Cardiac septum (tissue), 1 donor: ENCODE results near the gene SLC9A5. TPM values are rescaled to one million over a fixed set of nuclear protein-coding genes. Genes with fewer than 3 reads are reported as not detected.

Experiments
- DNase-seq: peaks from one replicate; pipeline ENCODE4 v3.0.0-alpha.2; 2020; ENCODE audit warnings: low spot score
- intact Hi-C: fragments of 100-400 bp; cut with DNase I; formaldehyde crosslinking; loops from one replicate; pipeline ENCODE4 v1.14.0; 2022
- long read RNA-seq: library from polyadenylated mRNA; unstranded; transcript quantifications from one replicate; pipeline ENCODE4 v2.0.0, GENCODE V29; 2021
- total RNA-seq: library from RNA; stranded (reverse); fragmentation: NEBNext Ultra II Directional; extraction: Animal tissue kit (Norgen Biotek cat#: 25700); gene quantifications from one replicate; pipeline ENCODE4 v1.2.1, GENCODE V29; 2021
- donor health status: DM: no; HTN: no; CAD: no.

The SLC9A5 gene, protein sequence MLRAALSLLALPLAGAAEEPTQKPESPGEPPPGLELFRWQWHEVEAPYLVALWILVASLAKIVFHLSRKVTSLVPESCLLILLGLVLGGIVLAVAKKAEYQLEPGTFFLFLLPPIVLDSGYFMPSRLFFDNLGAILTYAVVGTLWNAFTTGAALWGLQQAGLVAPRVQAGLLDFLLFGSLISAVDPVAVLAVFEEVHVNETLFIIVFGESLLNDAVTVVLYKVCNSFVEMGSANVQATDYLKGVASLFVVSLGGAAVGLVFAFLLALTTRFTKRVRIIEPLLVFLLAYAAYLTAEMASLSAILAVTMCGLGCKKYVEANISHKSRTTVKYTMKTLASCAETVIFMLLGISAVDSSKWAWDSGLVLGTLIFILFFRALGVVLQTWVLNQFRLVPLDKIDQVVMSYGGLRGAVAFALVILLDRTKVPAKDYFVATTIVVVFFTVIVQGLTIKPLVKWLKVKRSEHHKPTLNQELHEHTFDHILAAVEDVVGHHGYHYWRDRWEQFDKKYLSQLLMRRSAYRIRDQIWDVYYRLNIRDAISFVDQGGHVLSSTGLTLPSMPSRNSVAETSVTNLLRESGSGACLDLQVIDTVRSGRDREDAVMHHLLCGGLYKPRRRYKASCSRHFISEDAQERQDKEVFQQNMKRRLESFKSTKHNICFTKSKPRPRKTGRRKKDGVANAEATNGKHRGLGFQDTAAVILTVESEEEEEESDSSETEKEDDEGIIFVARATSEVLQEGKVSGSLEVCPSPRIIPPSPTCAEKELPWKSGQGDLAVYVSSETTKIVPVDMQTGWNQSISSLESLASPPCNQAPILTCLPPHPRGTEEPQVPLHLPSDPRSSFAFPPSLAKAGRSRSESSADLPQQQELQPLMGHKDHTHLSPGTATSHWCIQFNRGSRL
- 1.1 TPM for total RNA-seq
- long read RNA-seq, partial matches to known transcripts, result 3 of 8 reads
- long read RNA-seq, other reads (novel, unspliced or antisense), result 5 of 8 reads

GRCh38 chr16:67248401-67249177 is at the start of gene SLC9A5:
Gene SLC9A5 (plus strand): TSS chr16:67248979. CDS start chr16:67249015, 36 bp downstream.
- peak; percentile 82 for DNase-seq
- intact Hi-C loops, result loop anchor here (5.0 kb wide), 1 partner anchor 271 kb away; no protein-coding TSS in a partner anchor

GRCh38 chr16:67199011-67199807 is 49.6 kb upstream of the SLC9A5 start, which contains the start of gene ELMO3:
Gene ELMO3 (plus strand): TSS chr16:67199131. CDS start chr16:67199327, 196 bp downstream.
- no peak for DNase-seq
- intact Hi-C loops, result no loop called here

GRCh38 chr16:67199808-67200198 is 49.0 kb upstream of the SLC9A5 start:
- intact Hi-C loops, result no loop called here
- DNase-seq, result no peak

GRCh38 chr16:67200491-67200890 is 48.3 kb upstream of the SLC9A5 start:
- intact Hi-C loops, result no loop called here
- DNase-seq, result no peak

GRCh38 chr16:67201411-67202345 is 47.1 kb upstream of the SLC9A5 start:
- intact Hi-C loops, result no loop called here
- no peak for DNase-seq

- intact Hi-C loops, result no loop called here
- DNase-seq, result no peak
Observed at GRCh38 chr16:67202426-67202825, 46.4 kb upstream of the SLC9A5 start.

DNA sequence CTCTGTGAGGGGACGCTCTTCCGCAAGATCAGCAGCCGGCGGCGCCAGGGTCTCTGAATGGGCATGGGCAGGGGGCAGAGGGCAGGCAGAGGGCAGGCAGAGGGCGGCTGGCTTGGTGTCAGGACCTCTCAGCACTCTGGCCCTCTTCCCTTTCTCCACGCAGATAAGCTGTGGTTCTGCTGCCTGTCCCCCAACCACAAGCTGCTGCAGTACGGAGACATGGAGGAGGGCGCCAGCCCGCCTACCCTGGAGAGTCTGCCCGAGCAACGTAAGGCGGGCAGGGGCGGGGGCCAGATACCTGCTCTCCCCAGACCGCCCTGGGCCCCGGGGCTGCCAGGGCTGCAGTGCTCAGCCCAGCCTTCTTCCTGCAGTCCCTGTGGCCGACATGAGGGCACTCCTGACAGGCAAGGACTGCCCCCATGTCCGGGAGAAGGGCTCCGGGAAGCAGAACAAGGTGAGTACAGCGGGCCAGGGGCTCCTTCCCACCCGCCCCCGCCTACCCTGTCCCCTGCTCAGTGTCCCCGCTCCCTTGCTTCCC is 45.8 kb upstream of the SLC9A5 start:
- intact Hi-C loops, result no loop called here
- no peak for DNase-seq

- no peak for DNase-seq
- intact Hi-C loops, result no loop called here
Observed at GRCh38 chr16:67204076-67204475, 44.7 kb upstream of the SLC9A5 start.

DNA sequence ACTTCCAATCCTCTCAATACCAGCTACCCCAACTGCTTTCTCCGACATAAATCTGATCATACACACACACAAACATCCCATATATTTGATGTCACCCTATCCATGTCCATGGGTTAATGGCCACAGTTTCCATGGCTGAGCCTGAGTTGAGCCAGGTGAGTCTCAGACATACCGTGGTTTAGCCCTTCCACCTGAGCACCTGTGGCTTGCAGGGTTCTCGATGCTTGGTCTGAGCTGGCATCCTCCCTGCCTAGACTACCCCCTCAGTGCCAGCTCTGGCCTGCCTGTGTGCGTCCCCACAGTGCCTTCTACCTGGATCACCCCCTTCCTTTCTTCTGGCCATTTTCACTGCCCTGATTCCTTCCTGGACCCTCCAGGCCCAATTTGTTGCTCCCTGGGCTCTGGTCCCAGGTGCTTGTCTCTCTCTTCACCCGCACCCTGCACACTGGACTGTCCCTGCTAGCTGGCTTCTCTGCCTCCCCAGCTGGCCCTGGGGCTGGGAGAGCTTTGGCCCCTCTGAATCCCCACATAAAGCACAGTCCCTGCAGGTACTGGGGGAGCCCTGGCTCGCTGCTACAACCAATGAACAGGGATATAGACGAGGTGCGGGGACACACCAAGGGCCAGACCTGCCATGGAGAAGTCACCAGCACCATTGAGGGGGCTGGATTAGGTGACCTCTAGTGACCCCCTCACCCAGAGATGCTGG is 42.5 kb upstream of the SLC9A5 start:
- no peak for DNase-seq
- intact Hi-C loops, result no loop called here

- no peak for DNase-seq
- intact Hi-C loops, result no loop called here
Observed at GRCh38 chr16:67206838-67207248, 41.9 kb upstream of the SLC9A5 start.

- no peak for DNase-seq
- intact Hi-C loops, result no loop called here
Observed at GRCh38 chr16:67207249-67208091, 41.3 kb upstream of the SLC9A5 start.

DNA sequence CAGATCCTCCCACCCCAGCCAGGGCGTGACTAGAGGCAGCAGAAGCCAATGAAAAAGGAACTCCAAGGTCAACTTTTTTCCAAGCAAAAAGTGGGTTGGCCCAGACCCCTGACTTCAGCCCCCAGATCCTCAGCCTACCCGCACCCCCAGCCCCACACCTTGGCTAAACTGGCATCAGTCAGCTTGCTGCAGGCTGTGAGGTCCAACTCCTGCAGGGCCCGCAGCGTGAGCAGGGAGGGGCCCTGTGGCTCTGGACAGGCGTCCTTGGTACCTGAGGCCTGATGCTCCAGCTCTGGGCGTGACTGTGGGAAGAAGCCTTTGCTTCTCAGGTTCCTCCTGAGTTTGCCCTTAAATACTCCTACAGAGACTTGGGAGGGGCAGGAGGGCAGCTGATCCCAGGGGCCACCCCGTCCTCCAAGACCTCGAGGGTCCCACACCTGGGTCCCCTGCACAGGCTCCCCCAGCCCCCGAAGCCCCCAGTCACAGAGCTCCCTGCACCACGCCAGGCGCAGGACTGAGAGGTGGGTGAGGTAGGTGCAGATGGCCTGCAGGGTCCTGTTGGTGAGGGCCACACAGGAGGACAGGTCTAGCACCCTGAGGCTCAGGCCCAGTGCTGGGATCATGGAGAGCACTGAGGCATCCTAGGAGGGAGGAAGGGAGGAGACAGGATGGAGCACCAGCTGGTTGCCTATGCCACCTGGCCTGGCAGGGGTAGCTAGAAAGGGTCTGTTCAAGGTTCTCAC is 40.5 kb upstream of the SLC9A5 start:
- DNase-seq, result no peak
- intact Hi-C loops, result no loop called here

GRCh38 chr16:67209565-67209964 is 39.2 kb upstream of the SLC9A5 start:
- intact Hi-C loops, result no loop called here
- no peak for DNase-seq

DNA sequence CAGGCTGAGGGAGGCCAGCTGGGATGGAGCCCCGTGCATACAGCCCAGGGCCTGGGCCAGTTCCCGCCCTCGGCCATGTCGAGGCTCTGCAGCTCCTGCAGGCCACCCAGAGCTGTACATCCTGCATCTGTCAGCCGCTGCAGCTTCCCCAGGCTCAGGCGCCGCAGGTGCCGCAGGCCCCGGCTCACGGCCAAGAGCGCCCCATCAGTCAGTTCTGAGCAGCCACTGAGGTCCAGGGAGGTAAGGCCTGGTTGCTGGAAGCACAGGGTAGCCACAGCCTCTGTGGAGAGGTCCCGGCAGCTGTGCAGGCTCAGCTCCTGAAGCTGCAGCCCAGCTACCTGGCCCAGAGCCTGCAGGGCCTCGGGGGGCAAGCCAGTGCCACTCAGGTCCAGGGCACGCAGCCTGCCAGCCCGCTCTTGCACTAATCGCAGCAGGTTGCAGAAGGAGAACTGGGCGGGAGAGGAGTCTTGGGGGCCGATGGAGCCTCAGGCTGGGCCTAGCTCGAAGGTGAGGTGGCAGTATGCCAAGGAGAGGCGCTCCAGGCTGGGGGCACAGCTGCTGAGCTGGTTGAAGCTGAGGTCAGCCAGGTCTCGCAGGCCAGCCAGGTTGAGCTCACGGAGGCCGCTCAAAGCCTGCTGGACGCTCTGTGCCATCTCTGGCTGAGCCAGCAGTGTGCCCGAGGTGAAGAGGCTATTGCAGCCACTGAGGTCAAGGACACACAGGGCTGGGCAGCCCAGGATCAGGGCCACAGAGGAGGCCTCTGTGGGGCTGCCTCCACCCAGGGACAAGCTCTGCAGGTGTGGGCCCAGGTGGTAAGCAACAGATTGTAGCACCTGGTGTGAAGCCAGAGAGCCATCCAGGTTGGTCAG is 38.5 kb upstream of the SLC9A5 start:
- intact Hi-C loops, result no loop called here

More for the DNA sequence above, 38.5 kb upstream of the SLC9A5 start:
- no peak for DNase-seq
